ENCODE results near the gene NPEPL1.
"Not testable (repeated sequence)": the region's sequence is repeated elsewhere in the genome, so short reads cannot be mapped to it uniquely, and the experiment has no call there.

The NPEPL1 gene

GRCh38 chr20:58722877-58723627 lies 30.5 kb downstream of the NPEPL1 start:
- H3K36me3 ChIP-seq (ENCODE audit: insufficient read depth, insufficient read length, low read length) = no peaks in the 10 kb centered on the region
- H3K9ac ChIP-seq (ENCODE audit: insufficient read length, low read depth) = no peak overlapping the region
- no peak overlapping the region for H3K4me3 ChIP-seq (ENCODE audit: insufficient read length, low read depth)
- DNase-seq (ENCODE audit: low read depth, low spot score) = no peak
- peaks cover 2% of the 10 kb centered on the region for H3K27me3 ChIP-seq (ENCODE audit: insufficient read depth, insufficient read length)
- H3K9me3 ChIP-seq (ENCODE audit: insufficient read depth, low read length) = peaks cover 9% of the 10 kb centered on the region; the same call in 1 of the 2 replicates
- no peaks in the 10 kb centered on the region for H3K4me1 ChIP-seq (ENCODE audit: insufficient read depth, insufficient read length)
- TF ChIP-seq SUZ12 (IDR thresholded peaks at IDR 0.05; ENCODE audit: extremely low read depth, insufficient read depth, insufficient read length) (no peak), YY1 (IDR thresholded peaks at IDR 0.05; ENCODE audit: insufficient read depth, insufficient read length) (no peak), ZNF274 (IDR thresholded peaks at IDR 0.05; ENCODE audit: low read depth, low read length) (no peak)

DNA sequence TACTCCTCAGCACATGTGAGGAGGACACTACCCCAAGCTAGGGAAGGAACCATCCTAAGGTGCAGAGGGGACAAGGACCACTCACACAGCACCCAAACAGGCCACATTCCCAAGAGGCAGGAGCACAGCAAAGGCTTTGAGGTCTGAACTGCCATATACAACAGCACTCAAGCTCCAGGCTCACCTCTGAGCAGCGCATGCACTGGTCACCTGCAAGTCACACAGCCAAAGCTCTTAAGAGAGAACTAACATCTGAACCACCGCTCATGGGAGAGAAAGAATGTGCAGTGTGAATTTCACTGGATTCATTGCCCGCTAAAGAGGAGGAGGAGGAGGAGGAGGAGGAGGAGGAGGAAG lies 31.0 kb downstream of the NPEPL1 start:
- Histone ChIP-seq H3K4me3 (ENCODE audit: insufficient read length, low read depth) (no peak overlapping the region), H3K27me3 (ENCODE audit: insufficient read depth, insufficient read length) (peaks cover 2% of the 10 kb centered on the region), H3K9ac (ENCODE audit: insufficient read length, low read depth) (no peak overlapping the region), H3K36me3 (ENCODE audit: insufficient read depth, insufficient read length, low read length) (no peaks in the 10 kb centered on the region), H3K4me1 (ENCODE audit: insufficient read depth, insufficient read length) (no peaks in the 10 kb centered on the region), H3K9me3 (ENCODE audit: insufficient read depth, low read length) (peaks cover 9% of the 10 kb centered on the region; the same call in 1 of the 2 replicates)
- no peak for DNase-seq (ENCODE audit: low read depth, low spot score)
- TF ChIP-seq SUZ12 (IDR thresholded peaks at IDR 0.05; ENCODE audit: extremely low read depth, insufficient read depth, insufficient read length) (no peak), YY1 (IDR thresholded peaks at IDR 0.05; ENCODE audit: insufficient read depth, insufficient read length) (no peak), ZNF274 (IDR thresholded peaks at IDR 0.05; ENCODE audit: low read depth, low read length) (no peak)

DNA sequence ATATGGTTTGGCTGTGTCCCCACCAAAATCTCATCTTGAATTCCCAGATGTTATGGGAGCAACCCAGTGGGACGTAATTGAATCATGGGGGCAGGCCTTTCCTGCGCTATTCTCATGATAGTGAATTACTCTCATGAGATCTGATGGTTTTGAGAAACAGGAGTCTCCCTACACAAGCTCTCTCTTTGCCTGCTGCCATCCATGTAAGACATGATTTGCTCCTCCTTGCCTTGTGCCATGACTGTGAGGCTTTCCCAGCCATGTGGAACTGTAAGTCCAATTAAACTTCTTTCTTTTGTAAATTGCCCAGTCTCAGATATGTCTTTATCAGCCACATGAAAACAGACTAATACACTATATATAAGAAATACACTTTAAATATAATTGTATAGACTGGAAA lies 33.6 kb downstream of the NPEPL1 start:
- not testable (repeated sequence) for H3K27me3 ChIP-seq (ENCODE audit: insufficient read depth, insufficient read length); H3K4me1 ChIP-seq (ENCODE audit: insufficient read depth, insufficient read length); H3K9ac ChIP-seq (ENCODE audit: insufficient read length, low read depth); DNase-seq (ENCODE audit: low read depth, low spot score); H3K4me3 ChIP-seq (ENCODE audit: insufficient read length, low read depth); H3K36me3 ChIP-seq (ENCODE audit: insufficient read depth, insufficient read length, low read length); H3K9me3 ChIP-seq (ENCODE audit: insufficient read depth, low read length)

- Histone ChIP-seq H3K4me1 (ENCODE audit: insufficient read depth, insufficient read length) (no peaks in the 10 kb centered on the region), H3K36me3 (ENCODE audit: insufficient read depth, insufficient read length, low read length) (no peaks in the 10 kb centered on the region), H3K4me3 (ENCODE audit: insufficient read length, low read depth) (no peak overlapping the region), H3K9me3 (ENCODE audit: insufficient read depth, low read length) (peaks cover 2% of the 10 kb centered on the region; the same call in 1 of the 2 replicates), H3K27me3 (ENCODE audit: insufficient read depth, insufficient read length) (no peaks in the 10 kb centered on the region), H3K9ac (ENCODE audit: insufficient read length, low read depth) (no peak overlapping the region)
- TF ChIP-seq SUZ12 (IDR thresholded peaks at IDR 0.05; ENCODE audit: extremely low read depth, insufficient read depth, insufficient read length) = no peak
- no peak for TF ChIP-seq YY1 (IDR thresholded peaks at IDR 0.05; ENCODE audit: insufficient read depth, insufficient read length)
- TF ChIP-seq ZNF274 (IDR thresholded peaks at IDR 0.05; ENCODE audit: low read depth, low read length) = no peak
- DNase-seq (ENCODE audit: low read depth, low spot score) = no peak
These were observed 38.6 kb downstream of the NPEPL1 start for GRCh38 chr20:58731192-58731591.

DNA sequence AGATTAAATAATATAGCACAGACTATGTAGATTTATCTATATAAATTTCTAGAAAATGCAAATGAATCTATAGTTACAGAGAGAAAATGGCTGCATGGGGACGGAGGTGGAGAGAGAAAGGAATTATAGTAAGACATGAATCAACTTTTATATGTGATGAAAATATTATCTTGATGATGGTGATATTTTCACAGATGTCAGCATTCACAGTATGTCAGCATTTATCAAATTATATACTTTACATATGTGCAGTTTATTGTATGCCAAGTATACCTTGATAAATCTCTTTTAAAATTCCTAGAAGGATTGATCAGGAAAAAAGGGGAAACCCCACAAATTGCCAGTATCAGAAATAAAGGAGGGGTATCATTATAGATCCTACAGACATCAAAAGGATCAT lies 44.6 kb downstream of the NPEPL1 start:
- no peak for DNase-seq (ENCODE audit: low read depth, low spot score)
- Histone ChIP-seq H3K9ac (ENCODE audit: insufficient read length, low read depth) (no peak overlapping the region), H3K27me3 (ENCODE audit: insufficient read depth, insufficient read length) (peaks cover 6% of the 10 kb centered on the region), H3K4me1 (ENCODE audit: insufficient read depth, insufficient read length) (no peaks in the 10 kb centered on the region), H3K36me3 (ENCODE audit: insufficient read depth, insufficient read length, low read length) (no peaks in the 10 kb centered on the region), H3K4me3 (ENCODE audit: insufficient read length, low read depth) (no peak overlapping the region), H3K9me3 (ENCODE audit: insufficient read depth, low read length) (no peaks in the 10 kb centered on the region)
- TF ChIP-seq SUZ12 (IDR thresholded peaks at IDR 0.05; ENCODE audit: extremely low read depth, insufficient read depth, insufficient read length) (no peak), YY1 (IDR thresholded peaks at IDR 0.05; ENCODE audit: insufficient read depth, insufficient read length) (no peak), ZNF274 (IDR thresholded peaks at IDR 0.05; ENCODE audit: low read depth, low read length) (no peak)

DNA sequence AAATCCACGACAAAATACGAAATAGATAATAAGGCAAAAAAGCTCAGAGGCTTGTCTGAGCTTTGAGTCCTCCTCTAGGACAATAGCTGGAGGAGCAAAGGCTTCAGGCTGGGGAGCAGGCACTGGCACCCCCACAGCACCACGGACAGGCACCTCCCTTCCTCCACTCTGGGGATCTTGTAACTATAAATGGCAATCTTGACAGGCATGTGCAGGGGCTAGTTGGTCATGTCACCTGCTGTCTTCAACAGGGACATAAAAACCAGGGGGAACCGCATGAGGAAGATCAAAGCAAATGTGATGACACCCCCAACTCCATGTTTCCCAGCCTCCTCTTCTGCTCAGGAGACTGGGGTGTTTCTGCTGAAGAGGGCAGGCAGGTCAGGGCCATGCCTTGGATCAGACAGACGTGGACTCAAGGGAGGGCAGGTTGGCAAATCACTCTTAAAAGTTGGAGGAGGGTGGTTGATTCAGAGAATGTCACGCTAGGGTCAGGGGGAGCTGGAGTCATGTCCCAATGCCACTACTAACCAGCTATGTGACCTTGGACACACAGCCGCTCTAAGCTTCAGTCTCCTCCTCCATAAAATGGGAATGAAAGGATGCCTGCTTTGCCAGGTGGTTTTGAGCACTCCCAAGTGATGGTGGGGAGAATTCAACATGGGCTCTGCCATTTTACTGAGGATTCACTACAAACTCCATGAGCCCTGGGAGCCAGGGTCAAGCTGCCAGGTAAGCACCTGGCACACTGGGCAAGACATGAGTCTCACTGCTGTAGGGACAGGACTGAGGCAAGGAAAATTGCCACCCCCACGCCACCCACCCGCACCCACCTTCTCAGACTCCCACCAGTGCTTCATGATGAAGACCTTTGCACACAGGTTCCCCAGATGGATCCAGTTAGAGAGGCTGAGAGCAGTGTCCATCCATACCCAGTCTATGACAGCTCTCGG lies 48.0 kb downstream of the NPEPL1 start:
- Histone ChIP-seq H3K4me3 (ENCODE audit: insufficient read length, low read depth) (no peak overlapping the region), H3K27me3 (ENCODE audit: insufficient read depth, insufficient read length) (peaks cover 18% of the 10 kb centered on the region), H3K9me3 (ENCODE audit: insufficient read depth, low read length) (no peaks in the 10 kb centered on the region), H3K36me3 (ENCODE audit: insufficient read depth, insufficient read length, low read length) (no peaks in the 10 kb centered on the region), H3K4me1 (ENCODE audit: insufficient read depth, insufficient read length) (no peaks in the 10 kb centered on the region), H3K9ac (ENCODE audit: insufficient read length, low read depth) (no peak overlapping the region)
- DNase-seq (ENCODE audit: low read depth, low spot score) = no peak
- no peak for TF ChIP-seq SUZ12 (IDR thresholded peaks at IDR 0.05; ENCODE audit: extremely low read depth, insufficient read depth, insufficient read length)
- TF ChIP-seq ZNF274 (IDR thresholded peaks at IDR 0.05; ENCODE audit: low read depth, low read length) = no peak
- no peak for TF ChIP-seq YY1 (IDR thresholded peaks at IDR 0.05; ENCODE audit: insufficient read depth, insufficient read length)

- Histone ChIP-seq H3K4me3 (ENCODE audit: insufficient read length, low read depth) (no peak overlapping the region), H3K9me3 (ENCODE audit: insufficient read depth, low read length) (no peaks in the 10 kb centered on the region), H3K36me3 (ENCODE audit: insufficient read depth, insufficient read length, low read length) (no peaks in the 10 kb centered on the region), H3K27me3 (ENCODE audit: insufficient read depth, insufficient read length) (peaks cover 26% of the 10 kb centered on the region), H3K4me1 (ENCODE audit: insufficient read depth, insufficient read length) (no peaks in the 10 kb centered on the region), H3K9ac (ENCODE audit: insufficient read length, low read depth) (no peak overlapping the region)
- DNase-seq (ENCODE audit: low read depth, low spot score) = no peak
- TF ChIP-seq SUZ12 (IDR thresholded peaks at IDR 0.05; ENCODE audit: extremely low read depth, insufficient read depth, insufficient read length) = no peak
- TF ChIP-seq YY1 (IDR thresholded peaks at IDR 0.05; ENCODE audit: insufficient read depth, insufficient read length) = no peak
- no peak for TF ChIP-seq ZNF274 (IDR thresholded peaks at IDR 0.05; ENCODE audit: low read depth, low read length)
These were observed 48.8 kb downstream of the NPEPL1 start for GRCh38 chr20:58741384-58741783.
